WERI-Rb-1 (cell line): ENCODE results near the gene MRPL20.
"Not testable (repeated sequence)": the region's sequence is repeated elsewhere in the genome, so short reads cannot be mapped to it uniquely, and the experiment has no call there.

Source experiments
- DNase-seq: peaks from one replicate; pipeline ENCODE4 v3.0.0-alpha.2; 2020
- H3K27ac ChIP-seq: fragments of 250-450 bp; sonication (Bioruptor Pico); 2 replicates; pipeline ENCODE4 v1.5.1; 2020; ENCODE audit warnings: mild to moderate bottlenecking, moderate library complexity
- H3K27me3 ChIP-seq: fragments of 250-450 bp; sonication (Bioruptor Pico); 2 replicates; pipeline ENCODE4 v1.5.1; 2021; ENCODE audit warnings: mild to moderate bottlenecking, low read depth, moderate library complexity; ENCODE audit not compliant: insufficient read depth, severe bottlenecking
- H3K36me3 ChIP-seq: fragments of 250-450 bp; sonication (Bioruptor Pico); 2 replicates; pipeline ENCODE4 v1.5.1; 2020; ENCODE audit warnings: mild to moderate bottlenecking, moderate library complexity
- H3K4me3 ChIP-seq: 2 replicates; pipeline ENCODE4 v1.5.1; 2011; ENCODE audit warnings: low read depth, mild to moderate bottlenecking, control low read depth, low read length
- H3K9me3 ChIP-seq: fragments of 250-450 bp; sonication (Bioruptor Pico); 2 replicates; pipeline ENCODE4 v1.5.1; 2021; ENCODE audit warnings: mild to moderate bottlenecking, moderate library complexity; ENCODE audit not compliant: severe bottlenecking
- CTCF ChIP-seq: IDR thresholded peaks from 2 replicates; pipeline ENCODE4 v1.5.1; 2011; ENCODE audit warnings: low read depth, mild to moderate bottlenecking, control low read depth, inconsistent platforms, low read length

MRPL20 gene

GRCh38 chr1:1390675-1391074 is 16.4 kb downstream of the MRPL20 start:
- no peak for DNase-seq
- Histone ChIP-seq H3K36me3 (peaks cover 98% of the 10 kb centered on the region), H3K27ac (no peak overlapping the region), H3K27me3 (no peaks in the 10 kb centered on the region), H3K9me3 (no peaks in the 10 kb centered on the region), H3K4me3 (no peak overlapping the region)
- TF ChIP-seq CTCF: no peak

GRCh38 chr1:1388078-1388472 is 19.0 kb downstream of the MRPL20 start:
- no peak overlapping the region for H3K4me3 ChIP-seq
- no peaks in the 10 kb centered on the region for H3K9me3 ChIP-seq
- H3K36me3 ChIP-seq: peaks cover 84% of the 10 kb centered on the region
- H3K27ac ChIP-seq: no peak overlapping the region
- no peak for DNase-seq
- no peak for TF ChIP-seq CTCF
- H3K27me3 ChIP-seq: no peaks in the 10 kb centered on the region

- Histone ChIP-seq H3K27me3 (no peaks in the 10 kb centered on the region), H3K9me3 (no peaks in the 10 kb centered on the region), H3K27ac (no peak overlapping the region), H3K4me3 (no peak overlapping the region), H3K36me3 (peaks cover 77% of the 10 kb centered on the region)
- DNase-seq: no peak
- no peak for TF ChIP-seq CTCF
Measured at GRCh38 chr1:1387098-1388077, 19.7 kb downstream of the MRPL20 start.

- DNase-seq: no peak
- no peaks in the 10 kb centered on the region for H3K9me3 ChIP-seq
- peaks cover 63% of the 10 kb centered on the region for H3K36me3 ChIP-seq
- H3K27ac ChIP-seq: no peak overlapping the region
- no peak for TF ChIP-seq CTCF
- H3K27me3 ChIP-seq: no peaks in the 10 kb centered on the region
- H3K4me3 ChIP-seq: no peak overlapping the region
Measured at GRCh38 chr1:1385931-1386330, 21.2 kb downstream of the MRPL20 start.

- H3K36me3 ChIP-seq: peaks cover 57% of the 10 kb centered on the region
- H3K9me3 ChIP-seq, H3K4me3 ChIP-seq, H3K27me3 ChIP-seq, DNase-seq, H3K27ac ChIP-seq: not testable (repeated sequence)
Measured at GRCh38 chr1:1385339-1385738, 21.8 kb downstream of the MRPL20 start.

- DNase-seq: no peak
Measured at GRCh38 chr1:1381294-1381693, 25.8 kb downstream of the MRPL20 start.

More at GRCh38 chr1:1381294-1381693, 25.8 kb downstream of the MRPL20 start:
- no peak for TF ChIP-seq CTCF
- H3K27me3 ChIP-seq: no peaks in the 10 kb centered on the region
- H3K36me3 ChIP-seq: peaks cover 22% of the 10 kb centered on the region
- no peaks in the 10 kb centered on the region for H3K9me3 ChIP-seq
- H3K4me3 ChIP-seq: no peak overlapping the region
- H3K27ac ChIP-seq: no peak overlapping the region
